Occipital lobe (tissue), 2 donors: Measurements from ENCODE around the gene PIEZO1. TPM values are rescaled to one million over a fixed set of nuclear protein-coding genes. Genes with fewer than 3 reads are reported as not detected.

Source experiments
- DNase-seq: peaks from one replicate; lab custom pipeline; 2025; lab: John Stamatoyannopoulos, UW
- total RNA-seq: library from RNA; depleted of rRNA; stranded (reverse); fragments of >200 nt; gene quantifications from one replicate; pipeline ENCODE4 v1.2.3, GENCODE V29; 2014

Gene PIEZO1
- total RNA-seq, 1 donor from 2014 or later = 4.8 TPM

- DNase-seq = no peak
These were observed 29.9 kb downstream of the PIEZO1 start for GRCh38 chr16:88754912-88755744.

- DNase-seq = no peak
These were observed 30.7 kb downstream of the PIEZO1 start for GRCh38 chr16:88754109-88754911.

GRCh38 chr16:88753602-88754001 lies 31.4 kb downstream of the PIEZO1 start:
- no peak for DNase-seq

GRCh38 chr16:88753191-88753590 lies 31.8 kb downstream of the PIEZO1 start:
- no peak for DNase-seq

- no peak for DNase-seq
These were observed 32.5 kb downstream of the PIEZO1 start for GRCh38 chr16:88752386-88753002.

GRCh38 chr16:88750854-88751253 lies 34.2 kb downstream of the PIEZO1 start:
- no peak for DNase-seq

- DNase-seq = no peak
These were observed 35.7 kb downstream of the PIEZO1 start for GRCh38 chr16:88749358-88749757.

- DNase-seq = no peak
These were observed 36.7 kb downstream of the PIEZO1 start for GRCh38 chr16:88748364-88748763.

GRCh38 chr16:88747588-88748301 lies 37.3 kb downstream of the PIEZO1 start:
- DNase-seq = no peak

GRCh38 chr16:88746506-88746905 lies 38.5 kb downstream of the PIEZO1 start:
- DNase-seq = no peak

GRCh38 chr16:88744577-88745521 lies 40.2 kb downstream of the PIEZO1 start:
- DNase-seq = no peak

GRCh38 chr16:88743693-88744576 lies 41.1 kb downstream of the PIEZO1 start:
- DNase-seq = no peak

- no peak for DNase-seq
These were observed 42.0 kb downstream of the PIEZO1 start for GRCh38 chr16:88742896-88743605.

GRCh38 chr16:88741368-88741767 lies 43.7 kb downstream of the PIEZO1 start:
- DNase-seq = no peak

- no peak for DNase-seq
These were observed 44.3 kb downstream of the PIEZO1 start for GRCh38 chr16:88740727-88741055.

- DNase-seq = no peak
These were observed 44.9 kb downstream of the PIEZO1 start for GRCh38 chr16:88739977-88740726.

- DNase-seq = no peak
These were observed 45.7 kb downstream of the PIEZO1 start for GRCh38 chr16:88739139-88739976.
